Nephron (organoid): ENCODE data around the gene HTT-AS.

Experiments
- H3K27ac Mint-ChIP-seq, 3 experiments: 2 replicates each; pipeline ENCODE4 v1.8.0; 2020; ENCODE audit warnings: mixed read lengths in 3 of 3, mild to moderate bottlenecking in 2 of 3, moderate library complexity in 1 of 3
- H3K27me3 Mint-ChIP-seq: 2 replicates; pipeline ENCODE4 v1.8.0; 2021; ENCODE audit warnings: low read depth, mild to moderate bottlenecking, moderate library complexity, mixed read lengths
- H3K36me3 Mint-ChIP-seq: 2 replicates; pipeline ENCODE4 v1.8.0; 2020; ENCODE audit warnings: low read depth, mixed read lengths
- H3K4me1 Mint-ChIP-seq: 2 replicates; pipeline ENCODE4 v1.8.0; 2020; ENCODE audit warnings: mixed read lengths
- H3K4me3 Mint-ChIP-seq, 3 experiments: 2 replicates each; pipeline ENCODE4 v1.8.0; 2020; ENCODE audit warnings: mild to moderate bottlenecking in 3 of 3, mixed read lengths in 3 of 3, moderate library complexity in 2 of 3
- H3K9me3 Mint-ChIP-seq: 2 replicates; pipeline ENCODE4 v1.8.0; 2020; ENCODE audit warnings: mixed read lengths
- CTCF ChIP-seq, 3 experiments: fragments of 200-600 bp; sonication (generic); IDR thresholded peaks; one replicate each; pipeline ENCODE4 v1.5.0; 2021; ENCODE audit warnings: antibody characterized with exemption in 3 of 3; ENCODE audit not compliant: unreplicated experiment in 3 of 3

Gene HTT-AS

GRCh38 chr4:3067473-3068001 is 6.8 kb downstream of the HTT-AS start:
- TF ChIP-seq CTCF (IDR thresholded peaks at IDR 0.05; ENCODE audit: unreplicated experiment in 3 of 3) = no peak
- no peak overlapping the region for H3K27ac Mint-ChIP-seq
- peaks cover 12% of the 10 kb centered on the region for H3K27me3 Mint-ChIP-seq
- H3K4me3 Mint-ChIP-seq = no peak overlapping the region
- H3K36me3 Mint-ChIP-seq = peaks cover 3% of the 10 kb centered on the region
- H3K9me3 Mint-ChIP-seq = peaks cover 10% of the 10 kb centered on the region
- no peaks in the 10 kb centered on the region for H3K4me1 Mint-ChIP-seq

- H3K27ac Mint-ChIP-seq = peak overlapping the region; percentile 30 to 88 (median 78)
- H3K4me3 Mint-ChIP-seq = no peak overlapping the region
- peaks cover 10% of the 10 kb centered on the region for H3K9me3 Mint-ChIP-seq
- no peak for TF ChIP-seq CTCF (IDR thresholded peaks at IDR 0.05; ENCODE audit: unreplicated experiment in 3 of 3)
- H3K36me3 Mint-ChIP-seq = peaks cover 3% of the 10 kb centered on the region
- no peaks in the 10 kb centered on the region for H3K4me1 Mint-ChIP-seq
- H3K27me3 Mint-ChIP-seq = peaks cover 8% of the 10 kb centered on the region
Measured at GRCh38 chr4:3066836-3067400, 7.4 kb downstream of the HTT-AS start.

- Mint-ChIP-seq H3K36me3 (peaks cover 3% of the 10 kb centered on the region), H3K27me3 (peaks cover 7% of the 10 kb centered on the region), H3K9me3 (peaks cover 10% of the 10 kb centered on the region), H3K4me1 (no peaks in the 10 kb centered on the region), H3K4me3 (no peak overlapping the region), H3K27ac (no peak overlapping the region)
- TF ChIP-seq CTCF (IDR thresholded peaks at IDR 0.05; ENCODE audit: unreplicated experiment in 3 of 3) = no peak
Measured at GRCh38 chr4:3065551-3065950, 8.8 kb downstream of the HTT-AS start.

GRCh38 chr4:3062471-3062870 is 11.9 kb downstream of the HTT-AS start:
- H3K4me3 Mint-ChIP-seq = no peak overlapping the region
- H3K9me3 Mint-ChIP-seq = peaks cover 10% of the 10 kb centered on the region
- no peak overlapping the region for H3K27ac Mint-ChIP-seq
- peaks cover 7% of the 10 kb centered on the region for H3K27me3 Mint-ChIP-seq
- TF ChIP-seq CTCF (IDR thresholded peaks at IDR 0.05; ENCODE audit: unreplicated experiment in 3 of 3) = no peak
- H3K4me1 Mint-ChIP-seq = no peaks in the 10 kb centered on the region
- peaks cover 3% of the 10 kb centered on the region for H3K36me3 Mint-ChIP-seq

- H3K4me3 Mint-ChIP-seq = no peak overlapping the region
- H3K27ac Mint-ChIP-seq = no peak overlapping the region
- H3K9me3 Mint-ChIP-seq = peaks cover 11% of the 10 kb centered on the region
- H3K27me3 Mint-ChIP-seq = peaks cover 7% of the 10 kb centered on the region
- H3K36me3 Mint-ChIP-seq = no peaks in the 10 kb centered on the region
- no peaks in the 10 kb centered on the region for H3K4me1 Mint-ChIP-seq
- TF ChIP-seq CTCF (IDR thresholded peaks at IDR 0.05; ENCODE audit: unreplicated experiment in 3 of 3) = no peak
Measured at GRCh38 chr4:3060946-3061345, 13.4 kb downstream of the HTT-AS start.

GRCh38 chr4:3059943-3060342 is 14.4 kb downstream of the HTT-AS start:
- H3K27me3 Mint-ChIP-seq = peaks cover 7% of the 10 kb centered on the region
- peaks cover 13% of the 10 kb centered on the region for H3K9me3 Mint-ChIP-seq
- no peaks in the 10 kb centered on the region for H3K36me3 Mint-ChIP-seq
- H3K27ac Mint-ChIP-seq = no peak overlapping the region
- H3K4me1 Mint-ChIP-seq = no peaks in the 10 kb centered on the region
- no peak overlapping the region for H3K4me3 Mint-ChIP-seq
- no peak for TF ChIP-seq CTCF (IDR thresholded peaks at IDR 0.05; ENCODE audit: unreplicated experiment in 3 of 3)
